HepG2 (cell line): ENCODE results near the gene CTSZ. TPM values are rescaled to one million over a fixed set of nuclear protein-coding genes. Genes with fewer than 3 reads are reported as not detected.

ENCODE experiments used
- CENPT ChIP-seq: sonication (generic); formaldehyde crosslinking; IDR thresholded peaks from 2 replicates; pipeline ENCODE4 v1.8.0; 2022; ENCODE audit warnings: low read depth, mild to moderate bottlenecking, moderate library complexity, missing genetic modification reagents
- FOXA1 ChIP-seq, 2 experiments: fragments of 450-650 bp in 1 of 2; sonication (generic) in 1 of 2; formaldehyde crosslinking in 1 of 2; IDR thresholded peaks; 2 replicates each; pipeline versions ENCODE4 v1.4.0 to v1.6.1; 2016 to 2020; ENCODE audit warnings: missing genetic modification reagents in 1 of 2
- GABPA ChIP-seq, 2 experiments: IDR thresholded peaks; 2 replicates each; pipeline ENCODE4 v1.6.1; 2011 to 2016; ENCODE audit warnings: low read depth in 2 of 2, low read length in 1 of 2, missing biosample characterization in 1 of 2, missing genetic modification characterization in 1 of 2
- HMG20B ChIP-seq: conservative IDR thresholded peaks from 2 replicates; pipeline ENCODE4 v1.6.1; 2016; ENCODE audit warnings: missing genetic modification reagents, missing compliant biosample characterization
- KDM4B ChIP-seq: sonication (generic); formaldehyde crosslinking; IDR thresholded peaks from 2 replicates; pipeline ENCODE4 v1.4.0; 2020; ENCODE audit warnings: missing genetic modification reagents
- NFE2L1 ChIP-seq: sonication (generic); formaldehyde crosslinking; IDR thresholded peaks from 2 replicates; pipeline ENCODE4 v1.4.0; 2020; ENCODE audit warnings: missing genetic modification reagents, mild to moderate bottlenecking, borderline replicate concordance
- SOX6 ChIP-seq, 2 experiments: fragments of 450-650 bp in 1 of 2; sonication (generic) in 1 of 2; formaldehyde crosslinking in 1 of 2; IDR thresholded peaks; 2 replicates each; pipeline versions ENCODE4 v1.4.0 to v1.6.1; 2017 to 2020; ENCODE audit warnings: antibody characterized with exemption in 1 of 2, mild to moderate bottlenecking in 1 of 2, missing genetic modification reagents in 1 of 2
- ZFP82 ChIP-seq: sonication (generic); formaldehyde crosslinking; IDR thresholded peaks from 2 replicates; pipeline ENCODE4 v1.5.1; 2020; ENCODE audit warnings: mild to moderate bottlenecking, missing genetic modification reagents, borderline replicate concordance
- ZNF446 ChIP-seq: sonication (generic); formaldehyde crosslinking; IDR thresholded peaks from 2 replicates; pipeline ENCODE4 v1.5.0; 2020; ENCODE audit warnings: mild to moderate bottlenecking, missing genetic modification reagents
- ZNF510 ChIP-seq: sonication (generic); formaldehyde crosslinking; IDR thresholded peaks from 2 replicates; pipeline ENCODE4 v1.4.0; 2020; ENCODE audit warnings: low read depth, mild to moderate bottlenecking, missing genetic modification reagents
- ZNF672 ChIP-seq: sonication (generic); formaldehyde crosslinking; IDR thresholded peaks from 2 replicates; pipeline ENCODE4 v1.8.1; 2022; ENCODE audit warnings: missing genetic modification reagents
- ZNF775 ChIP-seq: sonication (generic); formaldehyde crosslinking; IDR thresholded peaks from 2 replicates; pipeline ENCODE4 v1.4.0; 2020; ENCODE audit warnings: missing genetic modification reagents, mild to moderate bottlenecking, moderate library complexity, borderline replicate concordance
- ZNF878 ChIP-seq: sonication (generic); formaldehyde crosslinking; IDR thresholded peaks from 2 replicates; pipeline ENCODE4 v1.8.1; 2023; ENCODE audit warnings: mild to moderate bottlenecking, missing genetic modification reagents, moderate library complexity
- polyA plus RNA-seq, 8 experiments: library from polyadenylated mRNA; depleted of rRNA in 3 of 8; stranded (reverse) in 7 of 8; unstranded in 1 of 8; fragments of >200 nt; fragmentation: Illumina TruSeq in 4 of 8; extraction: Trizol in 4 of 8; gene quantifications; 2 replicates each; pipeline versions ENCODE4 v1.2.1 to v1.2.3, GENCODE V29; 2011 to 2016; ENCODE audit warnings: low read depth in 4 of 8, missing spikeins in 1 of 8, mixed read lengths in 1 of 8; ENCODE audit not compliant: insufficient read depth in 1 of 8
- total RNA-seq, 5 experiments: library from RNA; depleted of rRNA; stranded (reverse); fragments of >200 nt; fragmentation: Illumina TruSeq; extraction: Trizol; gene quantifications; 2 replicates each; pipeline ENCODE4 v1.2.3, GENCODE V29; 2016; ENCODE audit warnings: low read depth in 1 of 5
- TF ChIP-seq, protein P1 (sequence below): sonication (generic); formaldehyde crosslinking; IDR thresholded peaks from 2 replicates; pipeline ENCODE4 v1.4.0; 2020; ENCODE audit warnings: mild to moderate bottlenecking, missing genetic modification reagents, borderline replicate concordance
- TF ChIP-seq, protein P2 (sequence below): sonication (generic); formaldehyde crosslinking; IDR thresholded peaks from 2 replicates; pipeline ENCODE4 v1.4.0; 2020; ENCODE audit warnings: low read depth, mild to moderate bottlenecking, missing genetic modification reagents
- TF ChIP-seq, protein P3 (sequence below): IDR thresholded peaks from 2 replicates; pipeline ENCODE4 v1.6.1; 2016
- TF ChIP-seq, protein P4 (sequence below): IDR thresholded peaks from 2 replicates; pipeline ENCODE4 v1.6.1; 2018; ENCODE audit warnings: missing genetic modification reagents, mild to moderate bottlenecking, missing compliant biosample characterization
- TF ChIP-seq, protein P5 (sequence below): sonication (generic); formaldehyde crosslinking; IDR thresholded peaks from 2 replicates; pipeline ENCODE4 v1.9.0; 2021; ENCODE audit warnings: missing genetic modification reagents, borderline replicate concordance

CTSZ gene
- total and polyA plus RNA-seq, 2 of the 13 experiments (the other 11 are each of a cell fraction or from before 2014, with no cell fraction given) = 0.33 TPM; not detected in 1

DNA sequence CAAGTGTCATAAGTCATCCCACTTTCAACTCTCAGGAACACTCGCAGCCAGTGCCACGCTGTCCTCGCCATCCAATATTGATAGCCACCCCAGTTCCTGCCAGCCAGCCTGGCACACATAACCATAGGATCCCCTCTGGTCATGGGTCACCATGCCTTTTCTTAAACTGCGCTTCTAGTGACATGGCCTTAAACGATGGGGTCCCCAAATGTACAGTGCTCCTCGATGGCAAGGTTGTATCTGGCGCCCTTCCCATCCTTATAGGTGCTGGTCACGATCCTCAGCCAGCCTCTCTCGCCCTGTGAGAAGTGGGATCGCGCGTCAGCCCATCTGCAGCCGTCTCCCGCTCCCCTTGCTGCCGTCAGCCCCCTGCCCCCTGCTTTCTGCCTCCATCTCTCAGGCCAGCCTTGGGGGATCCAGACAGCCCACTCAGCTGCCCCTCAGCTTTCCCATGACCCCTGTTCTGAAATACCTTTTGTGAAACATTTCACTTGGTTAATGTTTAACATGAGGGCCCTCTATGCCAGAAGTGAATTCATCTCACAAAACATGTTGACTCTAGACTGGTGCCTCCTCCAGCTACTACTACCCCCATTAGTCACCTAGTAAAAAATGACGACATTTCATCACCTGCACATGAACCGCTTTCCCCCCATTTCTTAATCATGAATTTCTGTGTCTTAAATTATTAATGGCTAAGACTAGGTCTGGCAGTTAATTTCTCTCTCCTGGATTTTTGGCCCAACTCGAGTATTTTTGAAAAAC lies 11.4 kb downstream of the CTSZ start (continued):
- 0 out of 2 replicates have a peak, but pooled peaks have one; percentile 29 for TF ChIP-seq ZNF878 (CRISPR knock-in tag)
- TF ChIP-seq ZFP82 (CRISPR knock-in tag) = no peak
- TF ChIP-seq HMG20B (CRISPR knock-in tag) = no peak
- TF ChIP-seq ZNF510 = no peak
- TF ChIP-seq KDM4B (CRISPR knock-in tag) = no peak
- TF ChIP-seq, protein P1, sequence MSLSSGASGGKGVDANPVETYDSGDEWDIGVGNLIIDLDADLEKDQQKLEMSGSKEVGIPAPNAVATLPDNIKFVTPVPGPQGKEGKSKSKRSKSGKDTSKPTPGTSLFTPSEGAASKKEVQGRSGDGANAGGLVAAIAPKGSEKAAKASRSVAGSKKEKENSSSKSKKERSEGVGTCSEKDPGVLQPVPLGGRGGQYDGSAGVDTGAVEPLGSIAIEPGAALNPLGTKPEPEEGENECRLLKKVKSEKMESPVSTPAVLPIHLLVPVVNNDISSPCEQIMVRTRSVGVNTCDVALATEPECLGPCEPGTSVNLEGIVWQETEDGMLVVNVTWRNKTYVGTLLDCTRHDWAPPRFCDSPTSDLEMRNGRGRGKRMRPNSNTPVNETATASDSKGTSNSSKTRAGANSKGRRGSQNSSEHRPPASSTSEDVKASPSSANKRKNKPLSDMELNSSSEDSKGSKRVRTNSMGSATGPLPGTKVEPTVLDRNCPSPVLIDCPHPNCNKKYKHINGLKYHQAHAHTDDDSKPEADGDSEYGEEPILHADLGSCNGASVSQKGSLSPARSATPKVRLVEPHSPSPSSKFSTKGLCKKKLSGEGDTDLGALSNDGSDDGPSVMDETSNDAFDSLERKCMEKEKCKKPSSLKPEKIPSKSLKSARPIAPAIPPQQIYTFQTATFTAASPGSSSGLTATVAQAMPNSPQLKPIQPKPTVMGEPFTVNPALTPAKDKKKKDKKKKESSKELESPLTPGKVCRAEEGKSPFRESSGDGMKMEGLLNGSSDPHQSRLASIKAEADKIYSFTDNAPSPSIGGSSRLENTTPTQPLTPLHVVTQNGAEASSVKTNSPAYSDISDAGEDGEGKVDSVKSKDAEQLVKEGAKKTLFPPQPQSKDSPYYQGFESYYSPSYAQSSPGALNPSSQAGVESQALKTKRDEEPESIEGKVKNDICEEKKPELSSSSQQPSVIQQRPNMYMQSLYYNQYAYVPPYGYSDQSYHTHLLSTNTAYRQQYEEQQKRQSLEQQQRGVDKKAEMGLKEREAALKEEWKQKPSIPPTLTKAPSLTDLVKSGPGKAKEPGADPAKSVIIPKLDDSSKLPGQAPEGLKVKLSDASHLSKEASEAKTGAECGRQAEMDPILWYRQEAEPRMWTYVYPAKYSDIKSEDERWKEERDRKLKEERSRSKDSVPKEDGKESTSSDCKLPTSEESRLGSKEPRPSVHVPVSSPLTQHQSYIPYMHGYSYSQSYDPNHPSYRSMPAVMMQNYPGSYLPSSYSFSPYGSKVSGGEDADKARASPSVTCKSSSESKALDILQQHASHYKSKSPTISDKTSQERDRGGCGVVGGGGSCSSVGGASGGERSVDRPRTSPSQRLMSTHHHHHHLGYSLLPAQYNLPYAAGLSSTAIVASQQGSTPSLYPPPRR (CRISPR knock-in tag) = no peak
- TF ChIP-seq, protein P2, sequence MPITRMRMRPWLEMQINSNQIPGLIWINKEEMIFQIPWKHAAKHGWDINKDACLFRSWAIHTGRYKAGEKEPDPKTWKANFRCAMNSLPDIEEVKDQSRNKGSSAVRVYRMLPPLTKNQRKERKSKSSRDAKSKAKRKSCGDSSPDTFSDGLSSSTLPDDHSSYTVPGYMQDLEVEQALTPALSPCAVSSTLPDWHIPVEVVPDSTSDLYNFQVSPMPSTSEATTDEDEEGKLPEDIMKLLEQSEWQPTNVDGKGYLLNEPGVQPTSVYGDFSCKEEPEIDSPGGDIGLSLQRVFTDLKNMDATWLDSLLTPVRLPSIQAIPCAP (CRISPR knock-in tag) = no peak
- TF ChIP-seq, protein P3, sequence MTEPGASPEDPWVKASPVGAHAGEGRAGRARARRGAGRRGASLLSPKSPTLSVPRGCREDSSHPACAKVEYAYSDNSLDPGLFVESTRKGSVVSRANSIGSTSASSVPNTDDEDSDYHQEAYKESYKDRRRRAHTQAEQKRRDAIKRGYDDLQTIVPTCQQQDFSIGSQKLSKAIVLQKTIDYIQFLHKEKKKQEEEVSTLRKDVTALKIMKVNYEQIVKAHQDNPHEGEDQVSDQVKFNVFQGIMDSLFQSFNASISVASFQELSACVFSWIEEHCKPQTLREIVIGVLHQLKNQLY = 0 out of 2 replicates have a peak, but pooled peaks have one; percentile 29
- no peak for TF ChIP-seq ZNF672 (CRISPR knock-in tag)
- TF ChIP-seq SOX6 (IDR thresholded peaks at IDR 0.05) = no peak
- TF ChIP-seq SOX6 (CRISPR knock-in tag; IDR thresholded peaks at IDR 0.05) = peak; percentile 54
- TF ChIP-seq ZNF775 (CRISPR knock-in tag) = no peak
- TF ChIP-seq FOXA1 (IDR thresholded peaks at IDR 0.05) = no peak
- peak; percentile 81 for TF ChIP-seq FOXA1 (CRISPR knock-in tag; IDR thresholded peaks at IDR 0.05)
- TF ChIP-seq ZNF446 (CRISPR knock-in tag) = no peak
- TF ChIP-seq CENPT (CRISPR knock-in tag) = no peak
- TF ChIP-seq, protein P4, sequence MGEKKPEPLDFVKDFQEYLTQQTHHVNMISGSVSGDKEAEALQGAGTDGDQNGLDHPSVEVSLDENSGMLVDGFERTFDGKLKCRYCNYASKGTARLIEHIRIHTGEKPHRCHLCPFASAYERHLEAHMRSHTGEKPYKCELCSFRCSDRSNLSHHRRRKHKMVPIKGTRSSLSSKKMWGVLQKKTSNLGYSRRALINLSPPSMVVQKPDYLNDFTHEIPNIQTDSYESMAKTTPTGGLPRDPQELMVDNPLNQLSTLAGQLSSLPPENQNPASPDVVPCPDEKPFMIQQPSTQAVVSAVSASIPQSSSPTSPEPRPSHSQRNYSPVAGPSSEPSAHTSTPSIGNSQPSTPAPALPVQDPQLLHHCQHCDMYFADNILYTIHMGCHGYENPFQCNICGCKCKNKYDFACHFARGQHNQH = no peak; the same call in 1 of the 2 replicates
- no peak for TF ChIP-seq NFE2L1 (CRISPR knock-in tag)
- no peak for TF ChIP-seq GABPA (IDR thresholded peaks at IDR 0.05; ENCODE audit: low read depth, low read length)
- no peak; the same call in 1 of the 2 replicates for TF ChIP-seq GABPA (CRISPR knock-in tag; IDR thresholded peaks at IDR 0.05; ENCODE audit: low read depth)
- TF ChIP-seq, protein P5, sequence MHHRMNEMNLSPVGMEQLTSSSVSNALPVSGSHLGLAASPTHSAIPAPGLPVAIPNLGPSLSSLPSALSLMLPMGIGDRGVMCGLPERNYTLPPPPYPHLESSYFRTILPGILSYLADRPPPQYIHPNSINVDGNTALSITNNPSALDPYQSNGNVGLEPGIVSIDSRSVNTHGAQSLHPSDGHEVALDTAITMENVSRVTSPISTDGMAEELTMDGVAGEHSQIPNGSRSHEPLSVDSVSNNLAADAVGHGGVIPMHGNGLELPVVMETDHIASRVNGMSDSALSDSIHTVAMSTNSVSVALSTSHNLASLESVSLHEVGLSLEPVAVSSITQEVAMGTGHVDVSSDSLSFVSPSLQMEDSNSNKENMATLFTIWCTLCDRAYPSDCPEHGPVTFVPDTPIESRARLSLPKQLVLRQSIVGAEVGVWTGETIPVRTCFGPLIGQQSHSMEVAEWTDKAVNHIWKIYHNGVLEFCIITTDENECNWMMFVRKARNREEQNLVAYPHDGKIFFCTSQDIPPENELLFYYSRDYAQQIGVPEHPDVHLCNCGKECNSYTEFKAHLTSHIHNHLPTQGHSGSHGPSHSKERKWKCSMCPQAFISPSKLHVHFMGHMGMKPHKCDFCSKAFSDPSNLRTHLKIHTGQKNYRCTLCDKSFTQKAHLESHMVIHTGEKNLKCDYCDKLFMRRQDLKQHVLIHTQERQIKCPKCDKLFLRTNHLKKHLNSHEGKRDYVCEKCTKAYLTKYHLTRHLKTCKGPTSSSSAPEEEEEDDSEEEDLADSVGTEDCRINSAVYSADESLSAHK (CRISPR knock-in tag) = no peak
